IPS-18c (cell line): Measurements from ENCODE around the gene STAT3.
"Not testable (repeated sequence)": the region's sequence is repeated elsewhere in the genome, so short reads cannot be mapped to it uniquely, and the experiment has no call there.

Source experiments
- H3K4me3 ChIP-seq: 2 replicates; pipeline ENCODE4 v1.7.0; 2013; ENCODE audit warnings: low read depth, mild to moderate bottlenecking, low read length, moderate library complexity; ENCODE audit not compliant: insufficient read depth
- H3K9me3 ChIP-seq: one replicate; pipeline ENCODE4 v1.6.1; 2013; ENCODE audit warnings: mild to moderate bottlenecking, low read length, moderate library complexity; ENCODE audit not compliant: control insufficient read depth, insufficient read depth

The STAT3 gene

DNA sequence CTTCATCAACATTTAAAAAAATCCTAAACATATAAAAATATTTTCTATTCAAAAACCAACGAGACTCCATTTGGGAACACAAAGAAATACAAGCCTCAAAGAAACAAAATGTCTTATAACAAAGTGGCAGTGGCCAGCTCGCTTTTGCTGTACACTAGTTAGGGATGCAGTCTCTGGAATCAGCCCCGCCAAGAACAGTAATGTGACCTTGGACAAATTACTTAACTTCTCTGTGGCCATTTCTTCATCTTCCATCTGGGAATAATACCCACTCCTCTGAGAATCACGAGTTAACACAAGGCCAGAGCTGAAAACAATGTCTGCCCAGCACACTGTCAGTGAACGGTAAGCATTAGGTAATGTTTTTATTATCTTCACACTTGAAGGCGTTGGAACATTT lies 117.6 kb downstream of the STAT3 start:
- no peaks in the 10 kb centered on the region for H3K9me3 ChIP-seq
- H3K4me3 ChIP-seq = no peak overlapping the region

DNA sequence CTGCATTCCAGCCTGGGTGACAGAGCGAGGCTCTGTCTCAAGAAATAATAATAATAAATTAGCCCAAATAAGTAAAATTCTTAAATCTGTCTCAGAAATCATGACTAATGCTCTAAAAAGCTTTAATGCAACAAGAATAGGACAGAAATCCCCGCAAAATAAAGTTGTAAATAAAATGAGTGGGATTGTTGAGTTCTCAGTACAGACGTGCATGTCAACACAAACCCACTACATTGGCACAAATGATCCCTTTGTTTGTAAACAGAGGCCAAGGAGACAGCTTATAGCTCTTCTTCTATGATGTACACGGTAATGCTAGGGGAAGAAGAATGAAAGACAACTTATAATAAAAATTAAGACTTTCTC lies 118.1 kb downstream of the STAT3 start:
- Histone ChIP-seq H3K9me3 (no peaks in the 10 kb centered on the region), H3K4me3 (no peak overlapping the region)

DNA sequence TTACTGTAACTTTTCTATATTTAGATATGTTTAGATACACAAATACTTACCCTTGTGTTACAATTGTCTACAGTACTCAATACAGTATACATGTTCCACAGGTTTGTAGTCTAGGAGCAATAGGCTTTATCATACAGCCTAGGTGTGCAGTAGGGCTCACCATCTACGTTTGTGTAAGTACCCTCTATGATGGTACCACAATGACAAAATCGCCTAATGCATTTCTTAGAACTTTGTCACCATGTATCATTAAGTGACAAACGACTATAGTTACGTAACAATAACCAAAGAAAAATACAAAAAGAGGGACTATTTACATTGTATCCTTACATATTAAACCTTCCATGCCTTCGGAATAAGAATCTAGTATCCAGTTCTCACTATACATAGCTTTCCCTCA lies 120.0 kb downstream of the STAT3 start:
- Histone ChIP-seq H3K4me3 (no peak overlapping the region), H3K9me3 (no peaks in the 10 kb centered on the region)

DNA sequence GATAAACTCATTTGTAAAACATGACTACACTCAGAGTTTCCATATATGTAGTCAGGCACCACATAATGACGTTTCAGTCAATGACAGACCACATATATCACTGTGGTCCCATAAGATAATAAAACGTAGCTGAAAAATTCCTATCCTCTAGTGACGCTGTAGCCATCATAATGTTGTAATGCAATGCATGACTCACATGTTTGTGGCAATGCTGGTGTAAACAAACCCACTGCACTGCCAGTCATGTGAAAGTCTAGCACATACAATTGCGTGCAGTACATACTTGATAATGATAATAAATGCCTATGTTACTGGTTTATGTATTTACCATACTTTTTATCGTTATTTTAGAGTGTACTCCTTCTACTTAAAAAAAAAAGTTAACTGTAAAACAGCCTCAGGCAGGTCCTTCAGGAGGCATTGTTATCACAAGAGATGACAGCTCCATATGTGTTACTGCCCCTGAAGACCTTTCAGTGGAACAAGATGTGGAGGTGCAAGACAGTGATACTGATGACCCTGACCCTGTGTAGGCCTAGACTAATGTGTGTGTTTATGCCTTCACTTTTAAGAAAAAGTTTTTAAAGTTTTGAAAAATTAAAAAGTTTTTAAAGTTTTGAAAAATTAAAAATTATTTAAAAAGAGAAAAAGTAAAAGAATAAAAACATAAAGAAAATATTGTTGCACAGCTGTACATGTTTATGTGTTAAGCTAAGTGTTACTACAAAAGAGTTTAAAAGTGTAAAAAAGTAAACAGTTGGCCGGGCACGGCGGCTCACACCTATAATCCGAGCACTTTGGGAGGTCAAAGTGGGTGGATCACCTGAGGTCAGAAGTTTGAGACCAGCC lies 121.1 kb downstream of the STAT3 start:
- Histone ChIP-seq H3K4me3 (no peak overlapping the region), H3K9me3 (no peaks in the 10 kb centered on the region)

DNA sequence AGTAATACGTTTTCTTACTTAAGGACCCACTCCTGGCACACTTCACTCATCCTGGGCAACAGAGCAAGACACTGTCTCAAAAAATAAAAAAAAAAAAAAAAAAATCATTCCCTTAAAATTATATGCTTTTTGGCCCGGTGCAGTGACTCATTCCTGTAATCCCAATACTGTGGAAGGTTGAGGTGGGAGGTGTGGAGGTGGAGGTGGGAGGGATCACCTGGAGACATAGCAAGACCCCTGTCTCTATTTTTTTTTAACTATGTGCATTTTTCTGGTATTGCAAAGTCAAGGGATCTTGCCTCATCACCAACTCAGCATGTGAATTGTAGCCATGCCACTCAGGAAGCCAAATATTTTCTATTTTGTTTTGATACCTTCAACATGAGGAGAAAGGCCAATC lies 121.8 kb downstream of the STAT3 start:
- no peaks in the 10 kb centered on the region for H3K9me3 ChIP-seq
- no peak overlapping the region for H3K4me3 ChIP-seq

DNA sequence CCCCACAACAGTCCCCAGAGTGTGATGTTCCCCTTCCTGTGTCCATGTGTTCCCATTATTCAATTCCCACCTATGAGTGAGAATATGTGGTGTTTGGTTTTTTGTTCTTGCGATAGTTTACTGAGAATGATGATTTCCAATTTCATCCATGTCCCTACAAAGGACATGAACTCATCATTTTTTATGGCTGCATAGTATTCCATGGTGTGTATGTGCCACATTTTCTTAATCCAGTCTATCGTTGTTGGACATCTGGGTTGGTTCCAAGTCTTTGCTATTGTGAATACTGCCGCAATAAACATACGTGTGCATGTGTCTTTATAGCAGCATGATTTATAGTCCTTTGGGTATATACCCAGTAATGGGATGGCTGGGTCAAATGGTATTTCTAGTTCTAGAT lies 123.9 kb downstream of the STAT3 start:
- H3K9me3 ChIP-seq, H3K4me3 ChIP-seq: not testable (repeated sequence)
